Peyer's patch (tissue), 4 donors: ENCODE results near the gene MYH4.

Experiments used
- POLR2A ChIP-seq, 2 donors: fragments of 450-650 bp; IDR thresholded peaks; one replicate each; pipeline ENCODE4 v1.5.1; 2017; ENCODE audit warnings: antibody characterized with exemption in 2 of 2, mild to moderate bottlenecking in 2 of 2, moderate library complexity in 2 of 2
- TF ChIP-seq, protein P1 (sequence below), 6 experiments: fragments of 450-650 bp in 4 of 6; fragments of 200-600 bp in 2 of 6; sonication (generic) in 1 of 6; IDR thresholded peaks; one replicate each; pipeline ENCODE4 v1.5.1; 2017 to 2019; ENCODE audit warnings: antibody characterized with exemption in 6 of 6, mild to moderate bottlenecking in 3 of 6, moderate library complexity in 1 of 6

DNA sequence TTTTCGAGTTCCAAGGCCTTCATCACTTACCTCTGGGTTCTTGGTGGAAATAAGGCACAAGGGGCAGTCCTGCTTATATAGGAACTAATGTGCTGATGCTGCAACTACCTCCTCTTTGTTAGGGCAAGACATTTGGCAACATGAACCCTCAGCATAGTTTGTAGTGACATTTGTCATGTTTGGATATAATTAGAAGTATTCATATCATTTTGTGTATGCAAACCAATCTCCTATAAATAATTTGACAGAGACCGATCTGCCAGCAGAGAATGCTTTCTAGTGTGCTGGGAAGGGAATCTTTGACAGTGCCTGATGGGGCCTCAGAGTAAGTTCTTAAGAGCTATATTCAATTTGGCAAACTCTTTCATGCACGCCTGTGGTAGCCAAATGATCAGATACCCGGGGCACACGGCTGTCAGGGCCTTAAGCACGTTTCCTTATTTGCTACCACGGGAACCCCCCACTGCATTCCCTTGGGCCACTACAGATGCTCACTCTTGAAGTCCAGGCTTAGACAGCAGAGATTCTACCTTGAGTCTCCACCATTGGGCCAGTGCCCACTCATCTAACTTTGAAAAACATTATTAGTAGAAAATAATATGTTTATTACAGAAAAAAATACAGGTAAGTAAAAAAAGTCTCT lies 47.3 kb downstream of the MYH4 start, which contains the start of gene MYH8:
- TF ChIP-seq, protein P1, sequence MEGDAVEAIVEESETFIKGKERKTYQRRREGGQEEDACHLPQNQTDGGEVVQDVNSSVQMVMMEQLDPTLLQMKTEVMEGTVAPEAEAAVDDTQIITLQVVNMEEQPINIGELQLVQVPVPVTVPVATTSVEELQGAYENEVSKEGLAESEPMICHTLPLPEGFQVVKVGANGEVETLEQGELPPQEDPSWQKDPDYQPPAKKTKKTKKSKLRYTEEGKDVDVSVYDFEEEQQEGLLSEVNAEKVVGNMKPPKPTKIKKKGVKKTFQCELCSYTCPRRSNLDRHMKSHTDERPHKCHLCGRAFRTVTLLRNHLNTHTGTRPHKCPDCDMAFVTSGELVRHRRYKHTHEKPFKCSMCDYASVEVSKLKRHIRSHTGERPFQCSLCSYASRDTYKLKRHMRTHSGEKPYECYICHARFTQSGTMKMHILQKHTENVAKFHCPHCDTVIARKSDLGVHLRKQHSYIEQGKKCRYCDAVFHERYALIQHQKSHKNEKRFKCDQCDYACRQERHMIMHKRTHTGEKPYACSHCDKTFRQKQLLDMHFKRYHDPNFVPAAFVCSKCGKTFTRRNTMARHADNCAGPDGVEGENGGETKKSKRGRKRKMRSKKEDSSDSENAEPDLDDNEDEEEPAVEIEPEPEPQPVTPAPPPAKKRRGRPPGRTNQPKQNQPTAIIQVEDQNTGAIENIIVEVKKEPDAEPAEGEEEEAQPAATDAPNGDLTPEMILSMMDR (IDR thresholded peaks at IDR 0.05), result no peak
- no peak for TF ChIP-seq POLR2A (IDR thresholded peaks at IDR 0.05)
